Trophoblast cell (in vitro differentiated cells and primary cell): ENCODE results near the gene IKZF3.
"Not testable (repeated sequence)": the region's sequence is repeated elsewhere in the genome, so short reads cannot be mapped to it uniquely, and the experiment has no call there.

Experiments used
- DNase-seq, 2 donors: peaks; one replicate each; pipeline ENCODE4 v3.0.0-alpha.2; 2016
- H2AFZ ChIP-seq: 2 replicates; pipeline ENCODE4 v1.6.1; 2013; ENCODE audit warnings: low read length, moderate library complexity, mild to moderate bottlenecking; ENCODE audit not compliant: insufficient read depth, poor library complexity
- H2AK5ac ChIP-seq: 2 replicates; pipeline ENCODE4 v1.6.1; 2013; ENCODE audit warnings: mild to moderate bottlenecking, low read length
- H2BK120ac ChIP-seq: 2 replicates; pipeline ENCODE4 v1.6.1; 2013; ENCODE audit warnings: low read length, mild to moderate bottlenecking, moderate library complexity; ENCODE audit not compliant: insufficient read depth, poor library complexity
- H2BK12ac ChIP-seq: 2 replicates; pipeline ENCODE4 v1.6.1; 2013; ENCODE audit warnings: mild to moderate bottlenecking, low read length, moderate library complexity
- H2BK5ac ChIP-seq: 2 replicates; pipeline ENCODE4 v1.6.1; 2013; ENCODE audit warnings: low read length, low read depth, moderate library complexity, mild to moderate bottlenecking; ENCODE audit not compliant: poor library complexity
- H3K14ac ChIP-seq: 2 replicates; pipeline ENCODE4 v1.6.1; 2013; ENCODE audit warnings: mild to moderate bottlenecking, low read length
- H3K18ac ChIP-seq: 2 replicates; pipeline ENCODE4 v1.6.1; 2013; ENCODE audit warnings: mild to moderate bottlenecking, low read length
- H3K23ac ChIP-seq: 2 replicates; pipeline ENCODE4 v1.6.1; 2013; ENCODE audit warnings: low read length
- H3K27ac ChIP-seq: 2 replicates; pipeline ENCODE4 v1.5.1; 2013; ENCODE audit warnings: low read depth, mild to moderate bottlenecking, inconsistent platforms, low read length, moderate library complexity
- H3K27me3 ChIP-seq: 2 replicates; pipeline ENCODE4 v1.6.1; 2013; ENCODE audit warnings: inconsistent platforms, mild to moderate bottlenecking, low read length, moderate library complexity; ENCODE audit not compliant: insufficient read depth
- H3K36me3 ChIP-seq, 2 experiments: 1 replicate in 1 of 2; 2 replicates in 1 of 2; pipeline ENCODE4 v1.6.1; 2013; ENCODE audit warnings: low read length in 2 of 2, mild to moderate bottlenecking in 2 of 2, moderate library complexity in 1 of 2; ENCODE audit not compliant: insufficient read depth in 2 of 2, control insufficient read depth in 1 of 2
- H3K4ac ChIP-seq: 2 replicates; pipeline ENCODE4 v1.6.1; 2013; ENCODE audit warnings: low read depth, mild to moderate bottlenecking, low read length, moderate library complexity
- H3K4me1 ChIP-seq, 2 experiments: 1 replicate in 1 of 2; 2 replicates in 1 of 2; pipeline ENCODE4 v1.6.1; 2013; ENCODE audit warnings: low read length in 2 of 2, mild to moderate bottlenecking in 2 of 2, moderate library complexity in 1 of 2; ENCODE audit not compliant: insufficient read depth in 2 of 2, control insufficient read depth in 1 of 2
- H3K4me2 ChIP-seq: 2 replicates; pipeline ENCODE4 v1.6.1; 2013; ENCODE audit warnings: inconsistent platforms, mild to moderate bottlenecking, low read length, moderate library complexity
- H3K4me3 ChIP-seq: 2 replicates; pipeline ENCODE4 v1.5.1; 2013; ENCODE audit warnings: mild to moderate bottlenecking, low read depth, low read length, inconsistent platforms
- H3K79me1 ChIP-seq: one replicate; pipeline ENCODE4 v1.6.1; 2013; ENCODE audit warnings: low read length
- H3K79me2 ChIP-seq: 2 replicates; pipeline ENCODE4 v1.6.1; 2013; ENCODE audit warnings: low read length, mild to moderate bottlenecking; ENCODE audit not compliant: control insufficient read depth, insufficient read depth, poor library complexity
- H3K9ac ChIP-seq: 2 replicates; pipeline ENCODE4 v1.6.1; 2013; ENCODE audit warnings: mild to moderate bottlenecking, low read length
- H3K9me3 ChIP-seq: 2 replicates; pipeline ENCODE4 v1.6.1; 2013; ENCODE audit warnings: low read depth, mild to moderate bottlenecking, control low read depth, inconsistent platforms, low read length; ENCODE audit not compliant: insufficient read depth
- H4K12ac ChIP-seq: 2 replicates; pipeline ENCODE4 v1.6.1; 2013; ENCODE audit warnings: low read depth, mild to moderate bottlenecking, low read length, moderate library complexity
- H4K8ac ChIP-seq: 2 replicates; pipeline ENCODE4 v1.6.1; 2013; ENCODE audit warnings: low read depth, mild to moderate bottlenecking, low read length, moderate library complexity
- H4K91ac ChIP-seq: one replicate; pipeline ENCODE4 v1.6.1; 2013; ENCODE audit warnings: low read depth, mild to moderate bottlenecking, low read length, moderate library complexity
- WGBS: extraction: QIAGEN DNeasy Blood & Tissue Kit; methylation state at CpG from one replicate; pipeline ENCODE4 v1.1.7; 2013; ENCODE audit warnings: missing lambda C conversion rate; ENCODE audit not compliant: insufficient read length, insufficient coverage; ENCODE audit errors: extremely low coverage; 5-methylcytosine and 5-hydroxymethylcytosine counted together

The IKZF3 gene

DNA sequence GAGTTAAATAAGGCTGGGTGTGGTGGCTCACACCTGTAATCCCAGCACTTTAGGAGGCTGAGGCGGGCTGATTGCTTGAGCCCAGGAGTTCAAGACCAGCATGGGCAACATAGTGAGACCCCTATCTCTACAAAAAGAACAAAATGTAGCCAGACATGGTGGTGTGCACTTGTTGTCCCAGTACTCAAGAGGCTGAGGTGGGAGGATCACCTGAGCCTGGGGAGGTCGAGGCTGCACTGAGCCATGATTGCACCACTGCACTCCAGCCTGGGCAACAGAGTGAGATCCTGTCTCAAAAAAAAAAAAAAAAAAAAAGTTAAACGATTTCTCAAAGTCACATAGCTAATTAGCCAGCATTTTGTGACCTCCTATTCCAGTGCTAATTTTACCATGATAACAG is 99.9 kb downstream of the IKZF3 start:
- not testable (repeated sequence) for H3K4me3 ChIP-seq, H2BK120ac ChIP-seq, H3K4ac ChIP-seq, H4K91ac ChIP-seq, H3K18ac ChIP-seq, H2BK5ac ChIP-seq, H3K27me3 ChIP-seq, H2BK12ac ChIP-seq, H3K4me1 ChIP-seq, H3K4me2 ChIP-seq, H2AK5ac ChIP-seq, H3K9me3 ChIP-seq, H2AFZ ChIP-seq, H3K23ac ChIP-seq, DNase-seq, H3K79me1 ChIP-seq, H4K8ac ChIP-seq, H4K12ac ChIP-seq, H3K14ac ChIP-seq, H3K79me2 ChIP-seq, H3K36me3 ChIP-seq, H3K9ac ChIP-seq, H3K27ac ChIP-seq
- WGBS = no CpG with 5 or more reads among the region's 3 CpGs

GRCh38 chr17:39763051-39763820 is 100.9 kb downstream of the IKZF3 start:
- Histone ChIP-seq H3K9me3 (peaks cover 2% of the 10 kb centered on the region), H4K8ac (no peak overlapping the region), H3K27me3 (no peaks in the 10 kb centered on the region), H3K14ac (no peak overlapping the region), H2BK120ac (no peak overlapping the region), H3K79me2 (no peaks in the 10 kb centered on the region), H4K12ac (no peak overlapping the region), H2AK5ac (no peak overlapping the region), H3K27ac (no peak overlapping the region), H3K4ac (no peak overlapping the region), H2BK5ac (no peak overlapping the region), H3K23ac (no peak overlapping the region), H4K91ac (no peak overlapping the region), H3K4me2 (no peak overlapping the region), H3K9ac (no peak overlapping the region), H3K18ac (no peak overlapping the region), H2AFZ (no peak overlapping the region), H3K79me1 (no peaks in the 10 kb centered on the region), H3K4me1 (no peaks in the 10 kb centered on the region), H3K36me3 (no peaks in the 10 kb centered on the region), H3K4me3 (no peak overlapping the region), H2BK12ac (no peak overlapping the region)
- DNase-seq = no peak
- WGBS = no CpG with 5 or more reads among the region's 5 CpGs

- Histone ChIP-seq H3K27me3 (no peaks in the 10 kb centered on the region), H3K79me1 (no peaks in the 10 kb centered on the region), H2AFZ (no peak overlapping the region), H4K8ac (no peak overlapping the region), H3K27ac (no peak overlapping the region), H2BK120ac (no peak overlapping the region), H2BK12ac (no peak overlapping the region), H3K4me2 (no peak overlapping the region), H2BK5ac (no peak overlapping the region), H3K4me3 (no peak overlapping the region), H3K4ac (no peak overlapping the region), H3K9me3 (peaks cover 2% of the 10 kb centered on the region), H3K4me1 (no peaks in the 10 kb centered on the region), H3K14ac (no peak overlapping the region), H4K12ac (no peak overlapping the region), H2AK5ac (no peak overlapping the region), H3K36me3 (no peaks in the 10 kb centered on the region), H3K79me2 (no peaks in the 10 kb centered on the region), H3K23ac (no peak overlapping the region), H3K18ac (no peak overlapping the region), H4K91ac (no peak overlapping the region), H3K9ac (no peak overlapping the region)
- no CpG with 5 or more reads among the region's 10 CpGs for WGBS
- no peak for DNase-seq
Observed at GRCh38 chr17:39761861-39762496, 102.1 kb downstream of the IKZF3 start.

GRCh38 chr17:39759204-39759603 is 104.9 kb downstream of the IKZF3 start:
- H3K79me1 ChIP-seq = peaks cover 3% of the 10 kb centered on the region
- H3K4me1 ChIP-seq = peaks cover 0 to 2% of the 10 kb centered on the region in 2 experiments
- no peak overlapping the region for H3K23ac ChIP-seq
- H2BK120ac ChIP-seq = no peak overlapping the region
- H2BK12ac ChIP-seq = no peak overlapping the region
- no peak overlapping the region for H3K4ac ChIP-seq
- H3K79me2 ChIP-seq = peaks cover 2% of the 10 kb centered on the region
- H2BK5ac ChIP-seq = no peak overlapping the region
- no peak overlapping the region for H2AFZ ChIP-seq
- no peak overlapping the region for H3K4me2 ChIP-seq
- H2AK5ac ChIP-seq = no peak overlapping the region
- H3K27me3 ChIP-seq = no peaks in the 10 kb centered on the region
- no peaks in the 10 kb centered on the region for H3K36me3 ChIP-seq
- no peak overlapping the region for H3K27ac ChIP-seq
- H3K9ac ChIP-seq = no peak overlapping the region
- H3K18ac ChIP-seq = no peak overlapping the region
- H4K8ac ChIP-seq = no peak overlapping the region
- no peak overlapping the region for H4K91ac ChIP-seq
- no CpG with 5 or more reads among the region's 5 CpGs for WGBS
- H4K12ac ChIP-seq = no peak overlapping the region
- DNase-seq = no peak
- H3K4me3 ChIP-seq = no peak overlapping the region
- peaks cover 2% of the 10 kb centered on the region for H3K9me3 ChIP-seq
- H3K14ac ChIP-seq = no peak overlapping the region
